SJSA1 (cell line): ENCODE measurements around the gene KCNJ10. TPM values are rescaled to one million over a fixed set of nuclear protein-coding genes. Genes with fewer than 3 reads are reported as not detected.

Experiments
- DNase-seq, 2 experiments: peaks; one replicate each; pipeline ENCODE4 v3.0.0-alpha.2; 2015 to 2020; ENCODE audit warnings: low spot score in 2 of 2, low read depth in 1 of 2
- H3K27ac ChIP-seq: fragments of 250-450 bp; sonication (Bioruptor Pico); 2 replicates; pipeline ENCODE4 v1.5.1; 2020; ENCODE audit warnings: mild to moderate bottlenecking, moderate library complexity
- H3K27me3 ChIP-seq: fragments of 250-450 bp; sonication (Bioruptor Pico); replicated peaks from 2 replicates; pipeline ENCODE4 v1.5.1; 2020; ENCODE audit warnings: mild to moderate bottlenecking, moderate library complexity
- H3K36me3 ChIP-seq: fragments of 250-450 bp; sonication (Bioruptor Pico); 2 replicates; pipeline ENCODE4 v1.5.1; 2020; ENCODE audit warnings: mild to moderate bottlenecking
- H3K4me1 ChIP-seq: fragments of 250-450 bp; sonication (Bioruptor Pico); replicated peaks from 2 replicates; pipeline ENCODE4 v1.6.1; 2021; ENCODE audit warnings: mild to moderate bottlenecking
- H3K4me3 ChIP-seq: fragments of 250-450 bp; sonication (Bioruptor Pico); 2 replicates; pipeline ENCODE4 v1.5.1; 2020; ENCODE audit warnings: mild to moderate bottlenecking
- H3K9me3 ChIP-seq: fragments of 250-450 bp; sonication (Bioruptor Pico); replicated peaks from 2 replicates; pipeline ENCODE4 v1.5.1; 2020; ENCODE audit warnings: mild to moderate bottlenecking
- total RNA-seq: library from RNA; depleted of rRNA; stranded (reverse); fragments of >200 nt; shearing (Covaris generic); gene quantifications from 2 replicates; pipeline ENCODE4 v1.2.3, GENCODE V29; 2014

The KCNJ10 gene
- total RNA-seq, 1 experiment from 2014 or later = not detected

DNA sequence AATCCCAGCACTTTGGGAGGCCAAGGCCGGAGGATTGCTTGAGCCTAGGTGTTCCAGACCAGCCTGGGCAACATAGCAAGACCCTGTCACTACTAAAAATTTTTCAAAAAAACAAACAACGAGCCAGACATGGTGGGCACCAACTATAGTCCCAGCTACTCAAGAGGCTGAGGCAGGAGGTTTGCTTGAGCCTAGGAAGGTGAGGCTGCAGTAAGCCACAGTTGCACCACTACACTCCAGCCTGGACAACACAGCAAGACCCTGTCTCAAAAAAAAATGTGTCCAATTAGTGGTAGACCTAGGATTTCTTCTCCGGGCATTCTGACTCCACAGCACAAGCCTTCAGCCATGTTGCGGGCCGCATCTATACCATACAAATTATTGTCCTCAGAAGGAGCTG, 35.2 kb upstream of the KCNJ10 start:
- Histone ChIP-seq H3K9me3 (no peaks in the 10 kb centered on the region), H3K4me1 (peaks cover 54% of the 10 kb centered on the region), H3K36me3 (no peaks in the 10 kb centered on the region), H3K4me3 (no peak overlapping the region), H3K27ac (no peak overlapping the region), H3K27me3 (no peaks in the 10 kb centered on the region)
- no peak for DNase-seq

GRCh38 chr1:160104486-160104885, 34.5 kb upstream of the KCNJ10 start:
- no peaks in the 10 kb centered on the region for H3K36me3 ChIP-seq
- DNase-seq = no peak
- H3K9me3 ChIP-seq = no peaks in the 10 kb centered on the region

DNA sequence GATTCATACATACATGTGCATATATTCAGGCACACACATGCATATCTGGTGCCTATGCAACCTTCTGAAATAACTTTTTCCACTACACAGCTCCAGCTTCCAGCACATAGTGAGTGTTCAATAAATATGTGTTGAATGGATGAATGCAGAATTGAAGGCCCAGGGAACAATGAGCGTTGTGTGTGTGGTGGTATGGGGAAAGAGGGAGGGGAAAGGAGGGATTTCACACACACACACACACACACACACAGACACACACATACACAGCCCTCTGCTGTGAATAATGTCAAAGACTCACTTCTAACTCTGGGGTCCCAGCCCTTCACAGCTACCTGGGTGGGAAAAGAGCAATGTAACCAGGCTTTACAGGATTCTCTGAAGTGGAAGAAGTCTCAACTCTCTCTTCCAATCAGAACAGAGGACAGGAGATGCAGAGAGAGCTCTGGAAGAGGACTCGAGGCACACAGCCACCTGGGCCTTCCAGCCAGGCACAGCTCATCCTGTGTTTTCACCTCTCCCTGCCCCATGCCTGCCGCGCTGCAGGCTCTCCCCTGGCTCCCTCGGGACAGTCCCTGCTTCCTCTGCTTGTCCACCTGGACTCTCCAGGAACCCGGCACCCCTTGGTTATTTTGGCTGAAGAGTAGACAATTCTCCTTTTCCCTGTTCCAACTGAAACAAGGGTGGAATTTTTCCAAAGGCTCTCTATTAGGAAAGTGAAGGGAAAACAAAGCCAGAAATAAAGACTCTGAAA, 33.9 kb upstream of the KCNJ10 start:
- H3K36me3 ChIP-seq = no peaks in the 10 kb centered on the region
- no peaks in the 10 kb centered on the region for H3K27me3 ChIP-seq
- H3K27ac ChIP-seq = no peak overlapping the region
- H3K9me3 ChIP-seq = no peaks in the 10 kb centered on the region
- peaks cover 50% of the 10 kb centered on the region for H3K4me1 ChIP-seq
- no peak for DNase-seq
- no peak overlapping the region for H3K4me3 ChIP-seq

More at GRCh38 chr1:160104486-160104885, 34.5 kb upstream of the KCNJ10 start:
- H3K27ac ChIP-seq = no peak overlapping the region
- no peaks in the 10 kb centered on the region for H3K27me3 ChIP-seq
- H3K4me3 ChIP-seq = no peak overlapping the region
- peaks cover 51% of the 10 kb centered on the region for H3K4me1 ChIP-seq

DNA sequence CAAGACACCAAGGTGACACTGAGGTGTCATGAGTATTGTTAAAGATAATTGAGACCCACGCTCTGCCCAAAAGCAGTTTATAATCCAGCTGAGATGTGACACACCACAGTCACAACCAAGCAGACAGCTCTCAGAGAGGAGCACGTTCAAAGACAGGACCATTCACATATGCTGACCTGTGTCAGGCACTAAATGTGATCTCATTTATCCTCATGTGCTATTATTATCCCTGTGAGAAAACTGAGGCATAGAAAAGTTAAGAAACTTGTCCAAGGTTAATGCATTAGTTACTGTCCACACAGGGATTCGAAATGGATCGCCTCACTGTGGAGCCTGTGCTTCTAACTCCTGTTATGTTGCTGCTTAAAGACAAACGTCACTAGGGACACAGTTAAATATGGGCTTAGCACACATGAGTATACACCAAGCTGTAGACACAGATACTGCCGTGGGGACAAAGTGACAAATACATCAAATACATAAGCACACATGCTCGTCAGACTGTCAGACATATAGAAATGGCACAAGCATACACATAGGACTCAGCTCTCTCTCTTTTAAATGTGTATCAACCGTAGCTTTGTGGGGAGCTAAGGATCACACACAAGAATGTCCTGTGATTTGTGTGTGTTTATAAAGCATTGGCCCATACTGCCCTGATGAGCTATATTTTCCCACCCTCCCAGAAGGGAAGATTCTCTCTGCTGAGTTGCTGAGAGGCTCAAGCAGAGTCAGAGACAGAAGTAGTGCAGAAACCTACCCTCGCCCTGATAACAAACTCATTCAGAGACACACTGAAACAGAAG, 32.0 kb upstream of the KCNJ10 start:
- DNase-seq = peak in 1 of 2 experiments; percentile 57
- no peaks in the 10 kb centered on the region for H3K27me3 ChIP-seq
- no peaks in the 10 kb centered on the region for H3K9me3 ChIP-seq
- peak overlapping the region; percentile 11 for H3K27ac ChIP-seq
- H3K4me1 ChIP-seq = peaks cover 54% of the 10 kb centered on the region
- no peaks in the 10 kb centered on the region for H3K36me3 ChIP-seq
- no peak overlapping the region for H3K4me3 ChIP-seq

GRCh38 chr1:160101037-160101716, 31.2 kb upstream of the KCNJ10 start:
- H3K4me3 ChIP-seq = no peak overlapping the region
- no peaks in the 10 kb centered on the region for H3K27me3 ChIP-seq
- peak; percentile 82 to 83 for DNase-seq
- H3K36me3 ChIP-seq = no peaks in the 10 kb centered on the region
- peaks cover 54% of the 10 kb centered on the region for H3K4me1 ChIP-seq
- H3K27ac ChIP-seq = peak overlapping the region; percentile 11
- no peaks in the 10 kb centered on the region for H3K9me3 ChIP-seq

DNA sequence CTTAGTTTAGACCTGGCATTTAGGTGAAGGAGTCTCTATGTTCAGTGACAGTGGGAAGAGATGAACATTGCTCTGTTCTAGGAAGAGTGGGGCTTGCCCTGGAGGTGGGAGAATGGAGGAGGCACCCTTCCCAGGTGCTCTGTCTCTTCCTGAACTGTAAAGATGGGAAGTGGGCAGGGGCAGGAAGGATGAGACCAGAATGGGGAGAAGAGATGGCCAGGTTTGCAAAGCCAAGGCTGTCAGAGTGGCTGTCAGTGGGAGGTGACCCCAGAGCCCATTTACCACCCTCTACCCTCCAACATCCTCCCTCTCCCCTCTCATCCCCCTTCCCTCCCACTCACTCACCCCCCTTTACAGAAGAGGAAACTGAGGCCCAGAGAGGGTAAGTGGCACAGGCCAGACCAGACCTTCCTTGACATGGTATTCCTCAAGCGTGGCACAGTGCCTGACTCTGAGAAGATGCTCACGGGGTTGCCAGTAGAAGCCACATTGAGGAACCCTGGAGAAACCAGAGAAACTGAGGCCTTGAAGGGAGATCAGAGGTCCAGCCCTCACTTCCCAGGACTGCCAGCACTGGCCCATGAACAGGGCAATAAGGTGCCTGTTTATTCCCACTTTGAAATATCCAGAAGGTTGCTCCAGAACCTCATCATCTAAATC, 29.9 kb upstream of the KCNJ10 start:
- Histone ChIP-seq H3K9me3 (no peaks in the 10 kb centered on the region), H3K4me1 (peaks cover 54% of the 10 kb centered on the region), H3K27ac (no peak overlapping the region), H3K27me3 (no peaks in the 10 kb centered on the region), H3K4me3 (no peak overlapping the region), H3K36me3 (no peaks in the 10 kb centered on the region)
- no peak for DNase-seq

GRCh38 chr1:160098852-160099561, 29.0 kb upstream of the KCNJ10 start:
- peaks cover 47% of the 10 kb centered on the region for H3K4me1 ChIP-seq
- H3K27me3 ChIP-seq = no peaks in the 10 kb centered on the region
- H3K4me3 ChIP-seq = peak overlapping the region; percentile 18
- H3K9me3 ChIP-seq = no peaks in the 10 kb centered on the region
- DNase-seq = peak; percentile 48 to 97
- no peak overlapping the region for H3K27ac ChIP-seq
- no peaks in the 10 kb centered on the region for H3K36me3 ChIP-seq

DNA sequence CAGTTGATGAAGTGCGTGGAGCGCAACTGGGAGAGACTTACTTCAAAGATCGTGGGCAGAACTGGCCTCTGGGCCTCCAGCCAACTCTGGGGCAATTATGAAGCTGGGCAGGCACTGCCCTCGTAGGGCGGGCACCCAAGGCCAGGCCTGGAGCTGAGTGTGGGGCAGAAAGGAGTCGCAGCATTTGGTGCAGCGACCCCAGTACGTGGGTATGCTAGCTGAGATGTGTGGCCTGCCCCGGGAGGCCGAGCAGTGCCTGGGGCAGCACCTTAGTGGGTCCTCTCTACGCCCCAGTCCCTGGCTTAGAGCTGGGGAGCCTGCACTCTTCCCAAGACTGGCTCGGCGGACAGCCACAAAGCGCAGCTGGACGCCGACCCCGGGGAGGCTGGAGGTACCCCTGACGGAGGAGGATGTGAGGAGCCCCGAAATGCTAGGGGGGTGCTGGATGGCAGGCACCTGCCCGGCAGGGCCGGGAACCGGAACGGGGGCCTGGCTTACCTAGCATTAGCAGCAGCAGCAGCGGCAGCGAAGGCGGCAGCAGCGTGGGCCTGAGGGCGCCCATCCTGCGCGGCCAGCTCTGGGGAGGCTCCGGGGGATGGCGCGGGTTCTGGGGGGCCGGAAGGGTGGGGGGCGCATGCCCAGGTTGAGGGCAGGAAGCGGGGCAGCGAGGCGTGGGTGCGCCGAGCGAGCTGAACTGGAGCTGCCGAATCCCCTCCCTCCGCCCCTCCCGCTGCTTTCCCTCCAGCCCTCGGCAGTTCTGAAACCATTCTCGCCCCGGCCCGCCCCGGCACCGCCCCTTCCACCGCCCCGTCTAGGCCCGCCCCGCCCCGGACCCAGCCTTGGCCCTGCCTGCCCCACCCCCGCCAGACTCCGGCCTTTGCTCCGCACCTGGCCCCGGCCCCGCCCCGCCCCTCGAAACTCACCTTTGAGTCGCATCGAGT, 28.2 kb upstream of the KCNJ10 start, which contains the start of gene IGSF8:
IGSF8 (minus strand) TSS at position 709 of the 941 bp plus-strand sequence; CDS start at position 562, 147 bp downstream.
- no peaks in the 10 kb centered on the region for H3K27me3 ChIP-seq
- DNase-seq = peak; percentile 25 to 87
- H3K36me3 ChIP-seq = no peaks in the 10 kb centered on the region
- no peaks in the 10 kb centered on the region for H3K9me3 ChIP-seq
- peaks cover 38% of the 10 kb centered on the region for H3K4me1 ChIP-seq
- peak within 1 kb of the TSS; percentile 51 for H3K4me3 ChIP-seq
- H3K27ac ChIP-seq = no peak within 1 kb of the TSS

GRCh38 chr1:160097151-160097910, 27.4 kb upstream of the KCNJ10 start:
- DNase-seq = no peak
- H3K27ac ChIP-seq = no peak overlapping the region
- no peaks in the 10 kb centered on the region for H3K27me3 ChIP-seq
- peaks cover 30% of the 10 kb centered on the region for H3K4me1 ChIP-seq
- H3K9me3 ChIP-seq = no peaks in the 10 kb centered on the region
- H3K4me3 ChIP-seq = no peak overlapping the region
- H3K36me3 ChIP-seq = no peaks in the 10 kb centered on the region

- Histone ChIP-seq H3K27me3 (no peaks in the 10 kb centered on the region), H3K4me3 (no peak overlapping the region), H3K36me3 (no peaks in the 10 kb centered on the region), H3K9me3 (no peaks in the 10 kb centered on the region), H3K27ac (no peak overlapping the region), H3K4me1 (peaks cover 21% of the 10 kb centered on the region)
- no peak for DNase-seq
Measured at GRCh38 chr1:160096274-160097116, 26.5 kb upstream of the KCNJ10 start.
